NT2/D1 (cell line): ENCODE results near the gene PHTF2.

ENCODE experiments used
- SUZ12 ChIP-seq: IDR thresholded peaks from 2 replicates; pipeline ENCODE4 v1.6.1; 2011; ENCODE audit not compliant: insufficient read length, insufficient read depth; ENCODE audit errors: extremely low read depth
- YY1 ChIP-seq: IDR thresholded peaks from 2 replicates; pipeline ENCODE4 v1.6.1; 2011; ENCODE audit not compliant: insufficient read length, insufficient read depth
- ZNF274 ChIP-seq: IDR thresholded peaks from 2 replicates; pipeline ENCODE4 v1.6.1; 2011; ENCODE audit warnings: mild to moderate bottlenecking, low read depth, low read length

DNA sequence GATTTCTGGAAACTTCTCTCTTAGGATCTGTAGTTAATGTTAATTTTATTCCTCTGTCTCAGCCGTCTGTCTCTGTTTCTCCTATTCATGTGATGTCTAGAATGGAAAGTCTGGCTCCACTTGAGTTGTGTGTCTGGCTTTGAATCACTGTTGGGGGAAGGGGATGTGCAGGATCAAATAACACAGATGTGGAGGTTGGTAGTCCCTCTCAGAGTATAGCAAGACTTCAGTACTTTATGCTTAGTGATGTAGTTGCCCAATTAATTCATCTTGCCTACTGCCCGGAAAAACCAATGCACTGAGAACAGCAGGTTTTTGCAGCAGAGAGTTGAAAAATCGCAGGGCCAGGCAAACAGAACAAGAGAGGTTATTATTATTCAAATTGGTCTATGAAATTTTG, 79.2 kb downstream of the PHTF2 start:
- TF ChIP-seq SUZ12 = no peak
- TF ChIP-seq YY1 = no peak
- no peak for TF ChIP-seq ZNF274
